ENCODE measurements around the gene TCF12.
A peak's percentile ranks its signal among the peaks of the same experiment; 100 is the strongest.

The TCF12 gene

GRCh38 chr15:56883088-56883487 lies 35.4 kb upstream of the TCF12 start:
- TF ChIP-seq, protein P1, sequence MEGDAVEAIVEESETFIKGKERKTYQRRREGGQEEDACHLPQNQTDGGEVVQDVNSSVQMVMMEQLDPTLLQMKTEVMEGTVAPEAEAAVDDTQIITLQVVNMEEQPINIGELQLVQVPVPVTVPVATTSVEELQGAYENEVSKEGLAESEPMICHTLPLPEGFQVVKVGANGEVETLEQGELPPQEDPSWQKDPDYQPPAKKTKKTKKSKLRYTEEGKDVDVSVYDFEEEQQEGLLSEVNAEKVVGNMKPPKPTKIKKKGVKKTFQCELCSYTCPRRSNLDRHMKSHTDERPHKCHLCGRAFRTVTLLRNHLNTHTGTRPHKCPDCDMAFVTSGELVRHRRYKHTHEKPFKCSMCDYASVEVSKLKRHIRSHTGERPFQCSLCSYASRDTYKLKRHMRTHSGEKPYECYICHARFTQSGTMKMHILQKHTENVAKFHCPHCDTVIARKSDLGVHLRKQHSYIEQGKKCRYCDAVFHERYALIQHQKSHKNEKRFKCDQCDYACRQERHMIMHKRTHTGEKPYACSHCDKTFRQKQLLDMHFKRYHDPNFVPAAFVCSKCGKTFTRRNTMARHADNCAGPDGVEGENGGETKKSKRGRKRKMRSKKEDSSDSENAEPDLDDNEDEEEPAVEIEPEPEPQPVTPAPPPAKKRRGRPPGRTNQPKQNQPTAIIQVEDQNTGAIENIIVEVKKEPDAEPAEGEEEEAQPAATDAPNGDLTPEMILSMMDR (IDR thresholded peaks at IDR 0.05; ENCODE audit: control insufficient read depth, extremely low read depth, insufficient read depth) = no peak
- DNase-seq (ENCODE audit: low read depth) = no peak
- H3K4me3 ChIP-seq (ENCODE audit: low read depth, low read length) = no peak overlapping the region

GRCh38 chr15:56886363-56886931 lies 32.0 kb upstream of the TCF12 start:
- no peak for DNase-seq (ENCODE audit: low read depth)
- H3K4me3 ChIP-seq (ENCODE audit: low read depth, low read length) = peak overlapping the region; percentile 56
- TF ChIP-seq, protein P1 (IDR thresholded peaks at IDR 0.05; ENCODE audit: control insufficient read depth, extremely low read depth, insufficient read depth) = no peak

GRCh38 chr15:56886932-56887781 lies 31.3 kb upstream of the TCF12 start:
- H3K4me3 ChIP-seq (ENCODE audit: low read depth, low read length) = peak overlapping the region; percentile 56
- DNase-seq (ENCODE audit: low read depth) = peak; percentile 87
- TF ChIP-seq, protein P1 (IDR thresholded peaks at IDR 0.05; ENCODE audit: control insufficient read depth, extremely low read depth, insufficient read depth) = no peak

DNA sequence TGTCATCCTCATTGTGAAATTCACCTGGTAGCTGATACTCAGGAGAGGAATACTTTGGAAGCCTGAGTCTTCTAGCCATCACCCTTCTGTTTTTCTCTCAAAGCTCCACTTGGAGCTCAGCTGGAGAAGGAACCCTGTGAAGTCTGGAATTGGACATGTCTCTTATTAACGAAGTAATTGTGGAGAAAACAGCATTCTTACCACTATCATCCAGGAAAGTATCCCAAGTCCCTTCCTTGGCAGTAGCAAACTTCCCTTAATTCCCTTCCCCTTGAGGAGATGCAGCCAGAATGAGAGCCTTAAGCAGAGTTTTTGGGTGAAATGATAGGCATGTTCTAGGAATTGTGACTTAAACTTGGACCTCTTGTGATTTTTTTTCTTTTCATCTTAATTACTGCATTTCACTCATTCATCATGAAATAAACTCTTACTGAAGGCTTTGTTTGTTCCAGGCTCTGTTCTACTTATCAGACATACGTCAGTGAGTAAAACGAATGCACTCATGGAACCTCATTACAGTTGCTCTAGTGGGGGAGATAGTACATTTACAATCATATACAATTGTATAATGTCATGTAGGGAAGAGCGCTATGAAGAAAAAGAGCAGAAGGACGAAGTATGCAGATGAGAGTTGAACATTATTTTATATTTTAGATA lies 30.5 kb upstream of the TCF12 start:
- TF ChIP-seq, protein P1 (IDR thresholded peaks at IDR 0.05; ENCODE audit: control insufficient read depth, extremely low read depth, insufficient read depth) = no peak
- peak overlapping the region; percentile 56 for H3K4me3 ChIP-seq (ENCODE audit: low read depth, low read length)
- DNase-seq (ENCODE audit: low read depth) = no peak

DNA sequence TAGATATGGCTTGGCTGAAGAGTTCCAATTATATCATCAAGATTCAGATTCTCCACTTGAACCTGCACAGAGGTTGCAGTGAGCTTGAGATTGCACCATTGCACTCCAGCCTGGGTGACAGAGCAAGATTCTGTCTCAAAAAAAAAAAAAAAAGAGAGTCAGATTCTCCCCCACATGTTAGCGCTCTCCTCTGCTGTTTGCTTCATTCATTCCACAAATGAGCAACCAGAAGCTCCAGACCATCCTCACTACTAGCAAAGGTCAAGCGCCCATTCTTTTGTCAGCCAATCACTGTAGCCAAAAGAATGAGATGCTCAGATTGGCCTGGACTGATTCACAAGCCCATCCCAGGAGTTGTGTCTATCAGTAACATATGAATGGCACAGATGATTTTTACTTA lies 28.4 kb upstream of the TCF12 start:
- TF ChIP-seq, protein P1 (IDR thresholded peaks at IDR 0.05; ENCODE audit: control insufficient read depth, extremely low read depth, insufficient read depth) = no peak
- no peak for DNase-seq (ENCODE audit: low read depth)
- H3K4me3 ChIP-seq (ENCODE audit: low read depth, low read length) = no peak overlapping the region

DNA sequence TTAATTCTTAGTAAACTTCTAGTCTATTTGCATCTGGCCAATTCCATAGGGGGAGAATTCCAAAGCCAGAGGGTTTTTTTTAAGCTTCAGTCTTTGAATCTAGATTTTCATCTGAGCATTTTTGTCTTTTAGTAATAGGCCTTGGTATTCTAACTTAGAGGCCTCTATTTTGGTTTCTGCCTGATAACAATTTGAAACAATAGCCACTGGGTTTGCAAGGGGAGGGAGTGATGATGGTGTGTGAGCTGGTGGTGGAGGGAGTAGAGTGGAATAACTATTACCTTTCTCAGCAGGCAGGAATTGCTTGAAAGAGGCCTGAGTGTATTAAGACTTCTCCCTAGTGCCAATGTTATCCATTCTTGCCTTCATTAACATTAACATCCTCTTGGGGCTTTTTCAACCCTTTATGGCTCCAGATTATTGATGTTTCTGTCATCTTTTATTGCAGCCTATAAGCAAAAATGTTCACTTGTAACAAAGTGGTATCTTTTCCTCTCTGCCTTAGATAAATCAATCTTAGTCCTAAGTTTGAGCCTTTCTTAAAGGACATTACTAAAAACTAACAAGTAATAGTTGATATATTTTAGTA lies 26.5 kb upstream of the TCF12 start:
- TF ChIP-seq, protein P1 (IDR thresholded peaks at IDR 0.05; ENCODE audit: control insufficient read depth, extremely low read depth, insufficient read depth) = no peak
- no peak overlapping the region for H3K4me3 ChIP-seq (ENCODE audit: low read depth, low read length)
- DNase-seq (ENCODE audit: low read depth) = no peak
